GM21447 (cell line): ENCODE data around the gene CELF4.
"Not testable (repeated sequence)": the region's sequence is repeated elsewhere in the genome, so short reads cannot be mapped to it uniquely, and the experiment has no call there.

ENCODE experiments used
- ATAC-seq: cut with Tn5 transposase; IDR thresholded peaks from one replicate; pipeline ENCODE4 v1.9.1; 2021; ENCODE audit not compliant: unreplicated experiment

CELF4 gene

DNA sequence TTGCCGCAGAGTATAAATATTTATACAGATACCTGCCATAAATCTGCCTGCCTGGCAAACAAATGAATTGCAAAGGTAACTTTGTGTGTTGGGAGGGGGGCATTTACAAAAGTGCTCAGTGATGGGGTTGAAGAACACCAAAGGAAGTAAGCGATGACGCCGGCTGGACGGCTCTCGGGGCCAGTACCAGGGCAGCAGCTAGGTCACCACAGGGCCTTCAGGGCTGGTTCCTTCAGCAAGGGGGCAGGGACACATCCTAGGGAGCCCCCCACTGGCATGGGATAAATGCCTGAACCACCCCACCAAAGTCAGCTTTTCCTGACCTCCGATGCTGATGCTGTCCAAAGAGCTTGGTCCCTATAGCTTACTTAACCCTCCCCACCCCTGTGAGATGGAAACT, 190.4 kb downstream of the CELF4 start:
- ATAC-seq, result no peak

GRCh38 chr18:37368110-37368954, 197.3 kb downstream of the CELF4 start:
- no peak for ATAC-seq

DNA sequence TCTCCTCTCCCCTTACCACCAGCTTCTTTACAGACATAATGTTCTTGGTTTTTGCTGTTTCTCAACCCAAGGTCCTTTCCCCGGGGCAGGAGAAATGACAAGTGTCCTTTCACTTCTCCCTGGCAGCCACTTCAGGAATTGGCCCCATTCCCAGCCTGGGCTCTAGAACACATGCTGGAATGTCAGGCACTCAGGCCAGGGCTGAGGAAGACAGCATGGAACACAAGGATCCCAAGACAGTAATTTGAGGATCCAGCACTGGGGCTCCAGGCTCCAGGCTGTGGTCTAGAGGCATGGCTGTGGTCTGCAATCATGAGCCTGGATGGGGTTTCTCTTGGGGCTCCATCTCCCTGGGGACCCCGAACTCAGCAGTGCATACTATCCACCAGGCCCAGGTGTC, 201.4 kb downstream of the CELF4 start:
- ATAC-seq, result no peak

GRCh38 chr18:37362158-37362890, 203.3 kb downstream of the CELF4 start:
- ATAC-seq, result no peak

GRCh38 chr18:37361335-37362157, 204.1 kb downstream of the CELF4 start:
- ATAC-seq, result no peak

DNA sequence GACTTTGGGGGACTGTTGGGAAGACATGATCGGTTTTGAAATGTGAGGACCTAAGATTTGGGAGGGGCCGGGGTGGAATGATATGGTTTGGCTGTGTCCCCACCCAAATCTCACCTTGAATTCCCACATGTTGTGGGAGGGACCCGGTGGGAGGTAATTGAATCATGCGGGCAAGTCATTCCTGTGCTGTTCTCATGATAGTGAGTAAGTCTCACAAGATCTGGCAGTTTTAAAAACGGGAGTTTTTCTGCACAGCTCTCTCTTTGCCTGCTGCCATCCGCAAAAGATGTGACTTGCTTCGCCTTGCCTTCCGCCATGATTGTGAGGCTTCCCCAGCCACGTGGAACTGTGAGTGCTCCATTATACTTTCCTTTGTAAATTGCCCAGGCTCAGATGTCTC, 207.5 kb downstream of the CELF4 start:
- not testable (repeated sequence) for ATAC-seq

DNA sequence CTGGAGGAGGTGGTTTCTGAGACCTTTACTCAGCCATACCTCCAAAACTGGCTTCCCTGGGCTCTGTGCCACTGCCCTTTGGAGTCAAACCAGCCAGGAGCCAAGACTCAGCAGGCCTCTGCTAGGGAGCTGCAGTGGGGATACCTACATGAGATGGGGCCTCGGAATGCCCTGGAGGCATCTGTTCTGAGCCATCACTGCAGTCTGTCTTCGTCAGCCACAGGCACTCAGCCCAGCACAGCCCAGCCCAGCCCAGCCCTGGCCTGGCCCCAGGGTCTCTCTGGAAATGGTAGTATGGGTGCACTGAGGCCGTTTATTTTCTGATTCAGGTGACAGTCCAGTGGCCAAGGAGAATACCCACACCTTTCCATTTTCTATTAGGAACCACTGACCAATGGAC, 209.8 kb downstream of the CELF4 start:
- ATAC-seq, result no peak

DNA sequence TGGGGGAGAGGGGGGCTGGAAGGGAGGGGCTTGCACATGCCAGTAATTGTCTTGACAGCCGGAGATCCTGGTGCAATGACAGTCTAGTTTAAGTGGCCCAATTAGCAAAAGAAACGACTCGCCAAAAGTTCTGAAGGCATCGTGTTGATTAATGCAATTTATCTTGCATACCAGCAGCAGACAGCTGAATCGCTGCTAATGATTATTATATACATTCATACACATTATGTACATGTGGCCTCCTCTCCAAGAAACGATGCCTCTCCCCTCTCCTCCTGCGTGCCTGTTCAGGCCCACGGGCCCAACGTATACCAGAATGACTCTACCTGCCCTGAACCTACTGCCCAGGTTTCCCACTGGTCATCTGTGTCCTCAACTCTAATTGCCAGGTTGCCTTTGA, 214.5 kb downstream of the CELF4 start:
- ATAC-seq, result no peak

DNA sequence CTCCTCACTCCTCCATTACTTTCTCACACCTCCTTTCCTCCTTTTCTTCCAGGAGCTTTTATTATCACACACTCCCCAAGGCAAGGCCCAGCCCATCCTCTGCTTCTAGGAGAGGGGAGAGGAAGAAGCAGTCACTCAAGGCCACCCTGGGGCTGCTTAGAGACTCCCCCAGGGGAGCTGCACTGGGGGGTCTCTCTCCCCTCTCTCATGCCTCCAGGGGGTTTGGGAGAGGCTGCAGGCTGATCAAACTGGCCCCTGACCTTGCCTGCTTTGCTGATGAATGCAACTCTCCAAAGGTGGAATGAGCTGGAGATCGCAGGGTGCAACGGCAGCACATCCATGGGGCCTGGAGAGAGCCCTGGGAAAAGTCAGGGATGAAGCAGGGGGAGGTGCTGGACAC, 216.9 kb downstream of the CELF4 start:
- no peak for ATAC-seq

DNA sequence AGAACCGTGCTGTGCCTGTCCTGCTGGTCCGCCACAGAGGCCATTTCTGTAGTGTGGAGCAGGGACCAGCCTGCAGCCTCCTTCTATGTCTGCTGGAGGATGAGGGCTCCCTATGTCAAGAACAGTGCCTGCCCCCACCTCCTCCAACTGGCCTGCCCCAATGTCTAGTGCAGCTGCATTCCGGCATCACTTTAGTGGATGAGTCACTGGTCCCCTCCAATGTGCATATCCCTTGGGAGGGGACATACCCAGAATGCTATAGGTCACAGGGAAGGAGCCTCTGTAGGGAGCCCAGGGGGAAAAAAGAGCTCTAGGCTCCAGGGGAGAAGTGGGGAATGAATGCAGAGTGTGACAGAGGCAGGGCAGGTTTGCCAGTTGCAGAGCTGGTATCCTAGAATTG, 219.6 kb downstream of the CELF4 start:
- ATAC-seq, result no peak

DNA sequence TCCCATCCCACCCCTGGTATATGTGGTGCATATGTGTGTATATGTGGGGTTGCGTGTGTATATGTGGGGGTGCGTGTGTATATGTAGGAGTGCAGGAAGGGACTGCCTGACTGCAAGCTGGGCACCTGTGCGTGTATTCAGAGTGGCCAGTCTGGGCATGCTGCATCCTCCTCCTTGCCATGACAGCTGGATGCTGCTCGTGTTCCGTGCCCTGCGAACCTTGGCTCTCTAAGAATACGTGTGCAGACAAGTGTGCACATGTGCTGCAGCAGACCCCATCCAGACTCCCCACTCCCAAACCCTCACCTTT, 222.1 kb downstream of the CELF4 start:
- ATAC-seq, result no peak

GRCh38 chr18:37341473-37342086, 224.0 kb downstream of the CELF4 start:
- no peak for ATAC-seq

GRCh38 chr18:37341016-37341415, 224.6 kb downstream of the CELF4 start:
- no peak for ATAC-seq

DNA sequence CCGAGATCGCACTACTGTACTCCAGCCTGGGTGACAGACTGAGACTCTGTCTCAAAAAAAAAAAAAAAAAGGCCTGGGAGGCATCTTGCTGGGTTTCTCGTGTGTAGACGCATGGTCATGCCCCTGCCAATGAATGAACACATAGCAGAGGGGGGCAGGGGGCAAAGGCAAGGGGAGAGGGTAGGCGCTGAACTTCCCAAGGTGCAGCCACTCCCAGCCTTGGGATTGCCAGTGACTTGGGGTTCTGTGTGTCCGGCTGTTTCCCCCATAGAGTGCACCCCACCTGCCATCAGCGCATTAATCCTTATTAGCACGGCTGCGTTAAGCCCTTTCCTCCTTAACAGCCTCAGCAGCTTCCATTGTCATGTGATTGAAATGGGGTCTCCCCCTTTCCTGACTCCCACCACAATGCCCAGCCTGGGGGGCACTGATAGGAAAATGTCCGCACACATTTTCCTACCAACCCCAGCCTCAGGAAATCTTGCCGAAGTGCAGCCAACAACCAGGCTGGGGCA, 225.8 kb downstream of the CELF4 start:
- no peak for ATAC-seq

DNA sequence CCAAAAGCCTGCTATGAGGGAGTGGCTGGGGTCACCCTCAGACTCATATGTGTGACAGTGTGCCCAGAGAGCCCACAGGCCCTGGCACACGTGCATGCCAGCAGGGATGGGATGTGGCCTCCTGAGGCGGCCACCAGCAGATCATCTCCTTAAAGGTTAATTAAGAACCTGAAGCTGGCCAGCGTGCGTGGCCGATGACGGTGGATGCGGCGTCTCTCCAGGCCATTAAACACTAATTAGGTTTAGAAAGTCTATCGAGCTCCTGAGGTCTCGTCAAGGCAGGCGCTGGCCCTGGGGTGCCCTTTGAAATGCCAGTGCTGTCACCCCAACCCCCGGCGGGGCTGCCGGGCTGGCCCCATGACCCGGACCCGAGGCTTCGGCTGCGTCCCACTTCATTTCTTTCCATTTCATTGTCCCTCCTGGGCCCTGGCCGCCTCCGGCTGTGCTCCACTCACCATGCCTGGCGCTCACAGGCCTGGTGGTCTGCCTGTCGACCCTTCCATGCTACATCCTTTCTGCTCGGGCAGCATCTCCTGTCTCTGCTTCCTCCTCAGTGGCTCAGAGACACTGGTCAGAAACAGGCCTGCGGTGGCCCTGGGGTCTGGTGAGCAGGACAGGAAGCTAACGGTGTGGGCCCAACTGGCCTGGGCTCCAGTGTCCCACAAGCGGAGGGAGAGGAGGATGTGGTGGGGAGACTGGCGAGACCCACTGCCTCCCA, 228.9 kb downstream of the CELF4 start:
- ATAC-seq, result no peak

- ATAC-seq, result no peak
These were observed 230.2 kb downstream of the CELF4 start for GRCh38 chr18:37335409-37335736.

DNA sequence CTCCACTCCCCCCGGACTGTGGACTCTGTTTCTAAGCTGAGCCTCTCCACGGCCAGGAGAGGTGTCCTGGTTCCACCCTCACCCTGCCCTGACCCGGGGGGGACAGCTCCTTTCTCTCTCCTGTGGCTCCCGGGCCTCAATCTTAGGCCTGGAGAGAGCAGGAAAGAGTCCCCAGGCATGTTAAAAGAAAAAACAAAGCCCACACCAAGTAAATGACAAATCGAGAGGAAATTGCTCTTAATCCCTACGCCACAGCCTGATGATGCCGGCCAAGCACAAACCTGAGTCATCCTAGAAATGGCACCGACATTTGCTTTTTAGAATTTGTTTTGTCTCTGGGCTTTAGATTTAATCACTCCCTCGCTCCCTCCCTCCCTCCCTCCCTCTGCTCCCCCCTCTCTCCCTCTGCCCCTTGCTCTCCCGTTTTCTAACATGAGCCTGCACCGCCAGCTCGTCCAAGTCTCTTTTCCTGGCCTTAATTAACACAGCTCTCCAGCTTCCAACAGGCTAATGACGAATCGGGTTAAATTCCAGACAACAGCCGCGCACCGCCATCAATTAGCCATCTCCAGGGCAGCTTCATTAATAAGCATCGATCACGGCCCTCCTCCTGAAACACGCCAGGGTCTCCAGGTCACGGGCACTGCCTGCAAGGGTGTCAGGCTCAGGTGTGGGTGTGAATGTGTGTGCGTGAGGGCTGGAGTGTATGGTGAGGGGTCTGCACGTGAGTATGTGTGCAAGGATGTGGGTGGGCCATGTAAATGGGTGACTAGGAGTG, 230.8 kb downstream of the CELF4 start:
- ATAC-seq, result no peak

GRCh38 chr18:37332628-37333420, 232.8 kb downstream of the CELF4 start:
- ATAC-seq, result no peak

DNA sequence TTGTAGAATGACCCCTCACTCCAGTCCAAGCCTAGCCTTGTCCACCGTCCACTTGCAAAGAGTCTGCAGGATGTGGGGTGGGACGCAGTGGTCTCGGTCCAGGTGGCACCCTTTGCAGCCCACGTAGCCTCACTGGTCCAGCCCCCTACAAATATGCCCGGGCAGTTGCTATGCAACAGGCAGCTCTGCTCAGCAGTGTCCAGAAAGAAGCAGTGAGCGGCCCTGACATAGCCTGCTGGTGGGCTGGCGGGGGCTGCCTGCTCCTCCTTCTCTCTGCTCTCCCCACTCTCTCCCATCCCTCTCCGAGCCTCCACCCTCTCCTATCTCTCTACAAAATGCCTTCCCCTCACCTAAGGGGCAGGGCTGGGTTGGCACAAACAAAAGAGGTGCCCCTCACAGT, 233.4 kb downstream of the CELF4 start:
- no peak for ATAC-seq
